GM18505 (cell line): ENCODE results near the gene CYP2W1.
"Not testable (repeated sequence)": the region's sequence is repeated elsewhere in the genome, so short reads cannot be mapped to it uniquely, and the experiment has no call there.

Source experiments
- ATAC-seq: cut with Tn5 transposase; IDR thresholded peaks from one replicate; pipeline ENCODE4 v1.9.1; 2021; ENCODE audit not compliant: unreplicated experiment
- POLR2A ChIP-seq: IDR thresholded peaks from 4 replicates; pipeline ENCODE4 v1.6.1; 2011; ENCODE audit warnings: borderline replicate concordance; ENCODE audit not compliant: insufficient read depth, insufficient read length; ENCODE audit errors: extremely low read depth

Gene CYP2W1

DNA sequence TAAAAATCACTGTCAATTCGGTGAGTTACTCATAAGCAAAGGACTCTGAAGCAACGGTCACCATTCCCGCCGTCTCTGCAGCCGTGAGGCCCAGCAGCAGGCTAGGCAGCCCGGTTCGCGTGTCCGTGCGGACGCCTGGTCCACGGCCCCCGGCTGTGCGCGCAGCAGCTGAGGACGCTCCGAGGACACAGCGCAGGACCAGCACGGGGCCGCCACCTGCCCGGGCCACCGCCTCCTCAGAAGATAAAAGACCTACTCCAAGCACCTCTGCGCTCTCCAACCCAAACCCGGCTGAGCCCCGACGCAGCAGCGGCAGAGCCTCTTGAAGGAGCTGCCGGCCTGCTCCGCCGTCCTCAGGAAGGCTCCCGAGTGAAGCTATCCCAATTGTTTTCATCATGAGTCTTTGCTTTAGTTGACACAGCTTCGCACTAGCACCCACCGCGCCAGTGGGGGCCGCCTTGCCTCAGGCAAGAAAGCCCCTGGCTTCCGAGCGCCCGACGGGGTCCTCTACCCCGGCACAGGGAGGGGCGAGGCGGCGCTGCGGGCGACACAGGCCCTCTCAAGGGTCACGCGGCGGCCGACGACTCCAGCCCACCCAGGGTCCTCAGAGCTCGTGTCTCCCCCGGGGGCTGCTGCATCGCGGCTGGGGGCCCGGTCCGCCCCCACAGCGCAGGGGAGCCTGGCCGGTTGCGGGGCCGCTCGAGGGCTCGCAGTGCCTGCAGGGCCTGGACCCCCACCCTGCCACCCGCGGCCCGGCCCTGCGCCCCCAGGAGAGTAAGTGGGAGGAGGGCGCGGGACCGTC, 44.5 kb downstream of the CYP2W1 start:
- TF ChIP-seq POLR2A: no peak
- peak; percentile 4 for ATAC-seq

DNA sequence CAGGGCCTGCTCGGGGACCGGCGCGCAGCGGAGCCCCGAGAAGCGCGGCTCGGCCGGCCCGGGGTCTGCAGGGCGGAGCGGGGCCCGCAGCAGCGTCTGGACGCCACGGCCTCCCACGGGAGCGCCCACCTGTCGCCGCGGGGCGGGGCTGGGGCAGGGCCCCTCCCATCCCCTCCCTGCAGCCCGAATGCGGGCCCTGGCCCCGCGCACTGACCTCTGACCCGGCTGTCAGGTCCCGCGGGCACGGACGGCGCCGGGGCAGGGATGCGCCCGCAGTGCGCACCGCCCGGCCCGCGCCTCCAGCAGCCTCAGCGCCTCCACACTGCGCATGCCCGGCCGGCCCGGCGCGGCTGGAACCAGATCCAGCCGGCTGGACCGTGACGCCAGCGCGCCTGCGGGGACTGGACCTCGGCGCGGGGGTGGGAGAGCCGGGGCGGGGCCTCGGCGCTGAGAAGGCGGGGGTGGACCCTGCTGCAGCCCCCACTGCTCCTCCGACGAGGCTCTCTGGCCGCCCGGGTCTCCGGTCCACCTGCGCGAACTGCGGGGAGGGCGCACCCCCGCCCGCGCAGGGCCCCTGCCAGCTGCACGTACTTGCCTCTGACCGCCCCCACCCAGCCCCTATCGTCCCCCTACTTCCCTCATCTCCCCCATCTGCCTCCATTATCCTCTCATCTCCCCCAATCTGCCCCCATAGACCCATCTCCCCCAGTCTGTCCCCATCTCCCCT, 45.2 kb downstream of the CYP2W1 start:
- ATAC-seq: peak; percentile 55
- TF ChIP-seq POLR2A: peak; percentile 78

DNA sequence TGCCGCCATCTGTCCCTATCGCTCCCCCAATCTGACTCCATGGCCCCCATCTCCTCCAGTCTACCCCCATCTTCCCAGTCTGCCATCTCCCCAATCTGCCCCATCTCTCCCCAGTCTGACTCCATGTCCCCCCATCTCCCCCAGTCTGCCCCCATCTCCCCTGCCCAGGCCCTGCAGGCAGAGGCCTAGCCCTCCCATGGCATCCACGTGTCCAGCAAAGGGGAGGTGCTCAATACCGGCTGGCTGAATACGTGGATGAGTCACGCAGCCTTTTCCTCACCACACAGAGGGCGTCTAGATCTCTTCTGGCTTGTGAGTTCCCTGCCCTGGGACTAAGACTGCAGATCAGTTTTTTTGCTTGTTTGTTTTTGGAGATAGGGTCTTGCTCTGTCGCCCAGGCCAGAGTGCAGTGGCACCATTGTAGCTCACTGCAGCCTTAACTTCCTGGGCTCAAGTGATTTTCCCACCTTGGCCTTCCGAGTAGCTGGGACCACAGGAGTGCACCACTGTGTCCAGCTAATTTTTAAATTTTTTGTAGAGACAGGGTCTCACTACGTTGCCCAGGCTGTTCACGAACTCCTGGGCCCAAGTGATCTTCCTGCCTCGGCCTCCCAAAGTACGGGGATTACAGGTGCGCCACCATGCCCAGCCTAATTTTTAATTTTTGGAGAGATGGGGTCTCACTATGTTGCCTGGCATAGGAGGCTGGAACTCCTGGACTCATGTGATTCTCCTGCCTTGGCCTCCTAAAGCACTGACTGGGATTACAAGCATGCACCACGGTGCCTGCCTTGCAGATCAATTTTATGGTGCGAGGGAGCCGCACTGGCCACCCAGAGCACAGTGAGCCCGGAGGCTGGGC, 46.0 kb downstream of the CYP2W1 start:
- no peak for ATAC-seq
- peak; percentile 22 for TF ChIP-seq POLR2A

DNA sequence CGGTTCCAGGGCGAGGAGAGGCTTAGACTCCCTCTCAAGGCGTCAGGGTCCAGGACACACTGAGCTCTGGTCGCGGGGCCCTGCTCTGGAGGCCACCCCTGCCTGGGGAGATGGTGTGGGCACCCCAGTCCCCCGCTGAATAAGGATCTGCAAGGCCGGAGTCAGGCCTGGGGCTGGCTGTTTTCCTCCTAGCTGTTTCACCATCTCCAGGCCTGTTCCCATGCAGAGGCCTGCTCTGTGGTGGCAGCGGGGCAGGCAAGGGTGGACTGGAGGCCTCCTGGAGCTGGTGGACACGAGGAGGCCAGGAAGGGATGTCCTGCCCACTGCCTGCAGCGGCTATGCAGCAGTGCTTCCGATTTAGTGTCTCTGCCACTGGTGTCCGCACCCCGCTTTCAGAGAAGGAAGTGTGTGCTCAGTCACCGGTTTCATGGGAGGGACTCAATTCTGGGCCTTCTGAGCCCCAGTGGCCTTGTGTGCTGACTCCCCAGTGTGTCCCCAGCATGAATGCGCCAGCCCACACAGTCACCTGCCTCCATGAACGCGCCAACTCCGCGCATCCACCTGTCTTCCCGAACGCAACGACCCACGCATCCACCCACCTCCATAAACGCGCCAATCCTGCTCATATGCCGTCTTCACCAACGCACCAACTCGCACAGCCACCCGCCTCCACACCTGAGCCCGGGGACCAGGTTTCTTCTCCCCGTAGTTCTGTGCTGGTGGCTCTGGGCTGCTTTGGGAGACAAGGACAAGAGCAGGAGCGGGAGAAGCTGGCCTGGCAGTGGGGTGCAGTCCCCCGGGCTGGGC, 46.9 kb downstream of the CYP2W1 start:
- no peak for ATAC-seq
- no peak for TF ChIP-seq POLR2A

DNA sequence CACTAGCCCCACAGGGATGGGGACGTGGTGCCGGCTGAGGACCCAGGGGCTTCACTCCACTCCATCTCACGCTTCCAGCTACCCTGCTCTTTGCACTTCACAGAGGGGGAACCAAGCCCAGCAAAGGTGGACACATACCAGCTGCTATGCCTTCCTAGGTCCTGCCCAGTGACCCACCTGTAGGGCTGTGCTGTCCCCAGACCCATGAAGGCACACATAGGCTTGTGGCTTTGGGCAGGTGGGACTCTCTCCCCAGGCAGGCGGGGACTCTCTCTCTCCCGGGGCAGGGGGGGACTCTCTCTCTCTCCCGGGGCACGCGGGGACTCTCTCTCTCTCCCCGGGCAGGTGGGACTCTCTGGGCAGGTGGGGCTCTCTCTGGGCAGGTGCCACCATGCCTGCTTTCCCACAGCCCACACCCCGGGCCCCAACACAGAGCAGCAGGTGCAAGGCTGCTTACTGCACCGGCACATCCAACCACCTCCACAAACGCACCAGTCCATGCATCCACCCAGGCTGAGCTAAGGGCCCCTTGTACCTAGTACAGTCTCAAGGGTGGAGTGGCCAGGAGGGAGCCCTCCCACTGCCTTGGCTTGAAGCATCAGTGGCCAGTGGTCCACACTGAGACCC, 47.6 kb downstream of the CYP2W1 start:
- no peak for TF ChIP-seq POLR2A
- ATAC-seq: no peak

DNA sequence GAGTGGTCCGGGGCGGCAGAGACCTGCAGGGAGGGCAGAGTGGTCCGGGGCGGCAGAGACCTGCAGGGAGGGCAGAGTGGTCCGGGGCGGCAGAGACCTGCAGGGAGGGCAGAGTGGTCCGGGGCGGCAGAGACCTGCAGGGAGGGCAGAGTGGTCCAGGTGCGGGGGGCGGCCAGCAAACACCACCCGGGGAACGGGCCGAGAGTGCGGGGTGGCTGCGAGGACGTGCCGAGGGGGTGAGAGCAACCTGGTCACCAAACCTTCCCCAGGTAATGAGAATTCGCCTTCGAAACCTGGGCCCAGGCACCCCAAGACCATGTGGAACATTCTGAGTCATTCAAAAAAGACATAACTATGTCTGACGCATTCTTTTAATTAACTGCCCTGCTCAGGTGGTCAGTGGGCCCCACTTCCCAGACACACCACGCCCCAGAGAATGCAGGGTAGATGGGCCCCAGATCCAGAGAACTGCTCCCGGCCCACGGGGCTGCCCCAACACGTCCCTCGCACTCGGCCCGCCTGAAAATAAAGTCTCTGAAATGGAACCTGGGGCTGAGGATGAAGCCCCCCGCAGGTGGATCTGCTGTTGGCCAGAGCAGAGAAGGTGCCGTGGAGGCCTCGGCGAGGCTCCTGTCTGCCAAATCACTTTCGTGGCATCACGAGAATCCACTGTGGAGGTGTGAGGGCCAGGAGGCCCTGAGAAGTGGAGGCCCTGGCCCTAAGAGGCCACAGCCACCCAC, 48.9 kb downstream of the CYP2W1 start:
- ATAC-seq: no peak
- TF ChIP-seq POLR2A: no peak

DNA sequence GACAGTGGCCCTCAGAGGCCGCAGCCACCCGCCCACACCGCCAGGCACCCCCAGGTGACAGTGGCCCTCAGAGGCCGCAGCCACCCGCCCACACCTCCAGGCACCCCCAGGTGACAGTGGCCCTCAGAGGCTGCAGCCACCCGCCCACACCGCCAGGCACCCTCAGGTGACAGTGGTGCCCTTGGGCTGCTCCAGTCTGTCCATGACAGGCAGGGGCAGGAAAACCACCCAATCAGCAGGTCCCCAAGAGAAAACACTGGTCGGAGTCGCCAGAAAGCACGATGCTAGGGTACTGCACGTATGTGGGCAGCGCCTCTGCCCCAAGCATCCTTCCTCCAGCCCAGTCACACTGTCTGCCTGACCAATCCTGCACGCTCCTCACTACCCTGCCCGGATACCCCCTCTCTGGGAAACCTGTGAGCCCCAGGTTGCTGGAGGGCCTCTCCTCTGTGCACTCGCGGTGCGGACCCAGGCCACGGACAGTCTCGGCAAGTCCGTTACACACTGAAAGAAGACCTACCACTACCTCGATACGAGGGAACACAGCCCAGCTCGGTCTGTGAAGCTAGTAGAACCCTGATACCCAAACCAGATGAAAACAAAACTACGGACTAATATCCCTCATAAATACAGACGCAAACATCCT, 49.7 kb downstream of the CYP2W1 start:
- TF ChIP-seq POLR2A: no peak
- ATAC-seq: no peak

DNA sequence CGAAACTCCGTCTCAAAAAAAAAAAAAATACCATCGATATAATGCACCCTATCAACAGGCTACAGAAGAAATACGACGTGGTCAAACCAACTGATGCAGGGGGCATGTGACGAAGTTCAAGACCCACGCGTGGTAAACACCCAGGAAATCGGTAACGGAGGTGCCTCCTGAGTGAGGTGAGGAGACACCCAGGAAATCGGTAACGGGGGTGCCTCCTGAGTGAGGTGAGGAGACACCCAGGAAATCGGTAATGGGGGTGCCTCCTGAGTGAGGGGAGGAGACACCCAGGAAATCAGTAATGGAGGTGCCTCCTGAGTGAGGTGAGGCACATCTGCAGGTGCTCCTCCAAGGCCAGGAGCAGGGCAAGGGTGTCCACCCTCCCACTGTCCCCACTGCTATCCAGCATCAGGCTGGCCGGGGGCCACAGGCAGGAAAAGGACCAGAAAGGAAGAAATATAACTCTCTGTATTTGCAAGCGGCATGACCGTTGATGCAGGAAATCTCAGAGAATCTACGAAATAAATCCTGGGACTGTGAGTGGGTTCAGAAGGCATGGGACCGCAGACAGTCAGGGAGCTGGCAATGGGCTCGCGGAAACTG, 50.7 kb downstream of the CYP2W1 start:
- ATAC-seq: no peak
- TF ChIP-seq POLR2A: no peak

DNA sequence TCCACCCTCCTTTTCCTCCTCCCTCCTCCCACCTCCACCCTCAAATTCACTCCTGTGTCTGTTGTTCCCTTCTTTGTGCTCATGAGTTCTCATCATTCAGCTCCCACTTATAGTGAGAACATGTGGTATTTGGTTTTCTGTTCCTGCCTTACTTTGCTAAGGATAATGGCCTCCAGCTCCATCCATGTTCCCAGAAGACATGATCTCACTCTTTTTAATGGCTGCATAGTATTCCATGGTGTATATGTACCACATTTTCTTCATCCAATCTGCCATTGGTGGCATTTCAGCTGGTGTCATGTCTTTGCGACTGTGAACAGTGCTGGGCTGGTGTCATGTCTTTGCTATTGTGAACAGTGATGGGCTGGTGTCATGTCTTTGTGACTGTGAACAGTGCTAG, 51.8 kb downstream of the CYP2W1 start:
- not testable (repeated sequence) for ATAC-seq

DNA sequence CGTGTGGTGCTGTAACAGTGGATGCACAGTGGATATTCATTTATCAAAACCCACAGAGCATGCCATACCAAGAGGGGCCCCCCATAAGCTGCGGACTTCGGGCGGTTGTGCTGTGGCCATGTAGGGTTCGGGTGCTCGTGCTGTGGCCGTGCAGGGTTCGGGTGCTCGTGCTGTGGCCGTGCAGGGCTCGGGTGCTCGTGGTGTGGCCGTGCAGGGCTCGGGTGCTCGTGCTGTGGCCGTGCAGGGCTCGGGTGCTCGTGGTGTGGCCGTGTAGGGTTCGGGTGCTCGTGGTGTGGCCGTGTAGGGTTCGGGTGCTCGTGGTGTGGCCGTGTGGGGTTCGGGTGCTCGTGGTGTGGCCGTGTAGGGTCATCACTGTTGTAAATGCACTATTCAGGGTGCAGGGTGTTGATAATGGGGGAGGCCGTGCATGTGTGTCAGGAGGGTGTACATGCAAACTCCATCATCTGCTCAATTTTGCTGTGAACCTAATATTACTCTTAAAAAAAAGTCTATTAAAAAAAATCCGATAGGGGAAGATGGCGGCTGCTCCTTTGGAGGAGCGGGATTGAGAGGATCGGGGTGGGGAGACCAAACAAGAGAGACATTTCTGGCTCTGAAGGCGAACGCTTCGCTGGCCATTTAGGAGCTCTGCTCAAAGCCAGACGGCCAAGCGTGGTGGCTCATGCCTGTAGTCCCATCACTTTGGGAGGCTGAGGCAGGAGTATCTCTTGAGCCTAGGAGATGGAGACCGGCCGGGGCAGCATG, 53.4 kb downstream of the CYP2W1 start:
- not testable (repeated sequence) for ATAC-seq
